ENCODE data around the gene TRIO.

Gene TRIO

DNA sequence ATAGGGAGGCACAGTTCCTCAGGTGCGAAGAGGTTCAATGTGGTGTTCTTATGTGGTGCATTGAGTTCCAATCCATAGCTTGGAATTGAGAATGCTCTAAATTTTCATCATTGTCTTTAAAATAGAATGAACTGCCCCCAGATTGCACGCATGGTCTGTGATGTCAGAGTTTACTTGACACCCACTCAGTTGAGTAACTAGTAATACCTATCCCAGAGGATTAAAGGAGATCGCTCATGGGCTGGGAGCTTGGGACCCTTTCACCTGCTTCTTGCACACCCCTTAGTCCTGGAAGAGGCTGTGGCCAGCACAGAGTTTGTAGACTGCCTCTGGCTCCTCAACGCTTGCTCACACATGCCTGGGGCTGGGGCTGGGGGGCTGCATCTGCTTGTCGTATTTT is 343.3 kb downstream of the TRIO start:
- DNase-seq (ENCODE audit: low read depth in 2 of 2): no peak

DNA sequence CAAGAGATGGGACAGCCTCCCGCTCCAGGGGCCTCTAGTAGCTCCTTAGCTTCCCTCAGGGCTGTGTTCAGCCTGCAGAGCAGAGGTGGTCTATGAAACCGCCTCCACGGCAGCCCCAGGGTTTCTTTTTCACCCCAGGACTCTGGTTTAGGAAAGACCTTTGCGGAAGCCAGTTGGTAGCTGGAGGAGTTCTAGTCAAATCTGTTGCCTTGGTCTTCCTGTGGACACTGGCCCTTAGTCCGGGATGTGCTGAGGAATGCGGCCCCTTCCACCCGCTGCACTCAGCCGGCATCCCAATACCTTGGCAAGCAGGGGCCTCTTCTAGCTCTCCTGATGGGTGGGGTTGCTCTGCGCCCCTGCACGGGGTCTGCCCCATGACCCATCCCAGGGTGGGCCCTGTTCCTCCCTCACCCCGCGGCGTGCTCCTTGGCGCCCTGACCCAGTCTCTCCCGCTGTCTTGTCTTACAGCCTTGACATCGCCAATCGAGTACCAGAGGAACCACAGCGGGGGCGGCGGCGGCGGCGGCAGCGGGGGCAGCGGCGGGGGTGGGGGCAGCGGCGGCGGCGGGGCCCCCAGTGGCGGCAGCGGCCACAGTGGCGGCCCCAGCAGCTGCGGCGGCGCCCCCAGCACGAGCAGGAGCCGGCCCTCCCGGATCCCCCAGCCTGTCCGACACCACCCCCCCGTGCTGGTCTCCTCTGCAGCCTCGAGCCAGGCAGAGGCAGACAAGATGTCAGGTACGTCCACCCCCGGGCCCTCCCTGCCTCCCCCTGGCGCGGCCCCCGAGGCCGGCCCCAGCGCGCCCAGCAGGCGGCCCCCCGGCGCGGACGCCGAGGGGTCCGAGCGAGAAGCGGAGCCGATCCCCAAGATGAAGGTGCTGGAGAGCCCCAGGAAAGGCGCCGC is 344.1 kb downstream of the TRIO start:
- DNase-seq (ENCODE audit: low read depth in 2 of 2): no peak

DNA sequence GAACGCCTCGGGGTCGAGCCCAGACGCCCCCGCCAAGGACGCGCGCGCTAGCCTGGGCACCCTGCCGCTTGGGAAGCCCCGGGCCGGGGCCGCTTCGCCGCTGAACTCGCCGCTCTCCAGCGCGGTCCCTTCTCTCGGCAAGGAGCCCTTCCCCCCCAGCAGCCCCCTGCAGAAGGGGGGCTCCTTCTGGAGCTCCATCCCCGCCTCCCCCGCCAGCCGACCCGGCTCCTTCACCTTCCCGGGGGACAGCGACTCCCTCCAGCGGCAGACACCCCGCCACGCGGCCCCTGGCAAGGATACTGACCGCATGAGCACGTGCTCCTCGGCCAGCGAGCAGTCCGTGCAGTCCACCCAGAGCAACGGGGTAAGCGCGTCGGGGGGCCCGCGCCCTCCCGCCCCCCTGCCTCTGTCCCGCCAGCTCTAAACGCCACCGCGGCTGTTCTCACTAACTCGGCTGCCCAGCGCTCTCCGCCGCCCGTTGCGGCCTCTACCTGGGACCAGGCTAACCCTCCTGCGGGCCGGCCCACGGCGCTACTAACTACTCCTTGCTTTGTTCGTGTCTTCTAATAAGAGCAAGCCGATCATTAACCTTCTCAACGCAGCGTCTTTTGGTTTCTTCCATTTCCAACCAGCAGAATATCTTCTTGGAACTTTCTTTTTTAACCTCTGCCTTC is 344.9 kb downstream of the TRIO start:
- DNase-seq (ENCODE audit: low read depth in 2 of 2): no peak

DNA sequence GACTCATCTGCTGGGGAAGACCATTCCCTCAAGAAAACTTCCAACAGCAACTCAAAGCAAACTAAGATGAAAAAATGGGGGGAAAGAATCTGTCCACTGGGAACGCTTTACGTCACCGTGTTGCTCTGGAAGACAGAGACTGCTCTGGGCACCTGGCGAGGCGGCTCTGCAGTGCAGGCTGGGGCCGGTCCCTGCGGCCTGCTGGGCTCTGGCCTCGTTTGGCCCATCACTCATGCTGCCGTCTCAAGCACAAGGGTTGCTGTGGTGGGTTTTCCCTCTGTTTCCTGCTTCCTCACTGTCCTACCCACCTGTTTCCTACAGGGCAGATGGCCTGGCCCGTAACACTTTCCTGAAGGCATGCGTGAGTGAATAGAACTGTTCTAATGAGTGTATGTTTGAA is 345.6 kb downstream of the TRIO start:
- DNase-seq (ENCODE audit: low read depth in 2 of 2): no peak

DNA sequence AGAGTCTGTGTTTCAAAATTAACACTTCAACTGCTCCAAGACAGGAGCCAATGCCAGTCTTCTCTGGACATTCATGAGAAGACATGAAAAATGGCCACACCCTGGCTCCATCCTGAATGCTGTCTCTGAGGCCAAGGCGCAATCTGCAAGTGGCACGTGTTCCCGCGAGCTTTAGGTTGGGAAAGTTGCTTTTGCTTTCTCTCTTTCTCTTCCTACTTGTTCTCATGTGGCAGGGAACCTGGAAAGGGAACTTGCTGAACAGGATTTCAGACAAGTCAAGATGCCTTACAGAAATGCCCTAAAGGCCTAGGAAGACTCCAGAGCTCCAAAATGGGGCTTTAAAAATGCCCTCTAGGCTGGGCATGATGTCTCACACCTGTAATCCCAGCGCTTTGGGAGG is 346.5 kb downstream of the TRIO start:
- no peak for DNase-seq (ENCODE audit: low read depth in 2 of 2)

DNA sequence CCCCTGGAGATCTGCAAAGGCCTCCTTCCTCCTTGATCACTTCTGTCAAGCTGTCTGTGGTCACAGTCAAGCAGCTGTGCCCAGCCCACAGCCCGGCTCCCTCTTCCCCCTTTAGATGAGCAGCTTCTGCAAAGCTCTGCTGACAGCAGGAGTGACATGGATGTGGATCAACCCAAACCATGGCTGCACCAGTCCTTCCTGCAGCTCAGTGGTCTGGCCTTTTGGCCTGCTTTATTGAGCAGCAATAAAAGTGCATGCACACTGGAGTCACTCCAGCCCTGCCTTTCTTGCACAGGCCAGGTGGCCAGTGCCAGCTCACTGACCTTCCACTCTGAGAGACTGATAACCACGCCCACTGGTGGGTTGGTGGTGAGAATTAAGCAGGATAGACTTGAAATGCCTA is 347.2 kb downstream of the TRIO start:
- DNase-seq (ENCODE audit: low read depth in 2 of 2): no peak

DNA sequence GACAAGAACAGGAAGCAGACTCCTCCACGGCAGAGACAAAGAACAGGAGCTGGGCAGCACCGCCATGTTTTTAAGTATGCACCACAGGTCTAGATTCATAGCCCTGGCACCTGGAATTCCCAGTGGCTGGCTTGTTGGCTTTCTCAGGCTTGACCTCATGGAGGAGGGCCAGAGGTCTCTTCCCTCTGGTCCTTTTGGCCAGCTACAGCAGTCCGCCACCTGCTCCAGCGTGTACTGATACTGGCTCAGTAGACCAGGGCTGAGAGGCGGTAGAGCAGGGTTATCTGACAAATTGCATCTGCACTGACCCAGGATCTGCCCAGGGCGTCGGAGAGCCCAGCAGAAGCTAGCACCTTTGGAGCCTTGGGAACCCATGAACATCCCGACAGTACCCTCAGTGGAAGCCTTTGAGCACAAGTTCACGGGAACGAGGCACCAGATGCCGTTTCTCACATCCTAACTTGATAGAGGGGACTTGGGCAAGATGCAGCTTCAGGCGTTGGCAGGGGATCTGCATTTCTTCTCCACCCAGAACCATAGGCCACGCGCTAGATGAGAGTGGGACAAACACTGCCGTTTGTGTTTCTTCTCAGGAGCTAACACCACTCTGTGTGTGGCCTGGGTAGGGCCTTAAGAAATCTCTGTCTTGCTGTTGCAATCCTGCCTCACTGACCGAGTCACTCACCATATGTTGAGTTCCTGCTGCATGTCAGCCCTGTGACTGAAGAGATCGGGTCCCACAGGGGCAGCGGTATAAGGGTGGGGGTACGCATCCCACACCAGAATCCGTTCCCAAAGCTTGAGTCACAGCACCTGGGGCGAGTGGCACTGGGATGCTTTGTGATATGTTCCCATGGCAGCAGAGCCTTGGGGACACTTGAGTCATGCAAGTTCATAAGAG is 348.1 kb downstream of the TRIO start:
- peak in 1 of 2 experiments; percentile 26 for DNase-seq (ENCODE audit: low read depth in 2 of 2)

DNA sequence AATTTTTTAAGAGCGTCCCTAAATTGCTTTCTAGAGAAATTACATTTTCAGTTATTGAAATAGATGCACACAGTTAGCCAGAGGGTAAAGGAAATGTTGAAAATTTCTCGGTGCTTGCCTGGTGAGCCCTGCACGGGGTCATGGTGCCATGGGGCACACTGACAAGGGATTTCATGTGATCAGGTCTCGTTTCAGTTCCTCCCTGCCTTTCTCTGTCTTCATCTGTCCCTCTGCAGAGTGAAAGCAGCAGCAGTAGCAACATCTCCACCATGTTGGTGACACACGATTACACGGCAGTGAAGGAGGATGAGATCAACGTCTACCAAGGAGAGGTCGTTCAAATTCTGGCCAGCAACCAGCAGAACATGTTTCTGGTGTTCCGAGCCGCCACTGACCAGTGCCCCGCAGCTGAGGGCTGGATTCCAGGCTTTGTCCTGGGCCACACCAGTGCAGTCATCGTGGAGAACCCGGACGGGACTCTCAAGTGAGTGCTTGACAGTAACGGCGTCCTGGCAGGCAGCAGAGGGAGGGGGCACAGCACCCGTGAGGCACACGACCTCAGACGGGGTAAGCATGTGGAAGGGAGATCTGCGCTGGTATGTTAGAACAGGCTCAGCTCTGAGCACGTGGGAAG is 349.3 kb downstream of the TRIO start:
- no peak for DNase-seq (ENCODE audit: low read depth in 2 of 2)

DNA sequence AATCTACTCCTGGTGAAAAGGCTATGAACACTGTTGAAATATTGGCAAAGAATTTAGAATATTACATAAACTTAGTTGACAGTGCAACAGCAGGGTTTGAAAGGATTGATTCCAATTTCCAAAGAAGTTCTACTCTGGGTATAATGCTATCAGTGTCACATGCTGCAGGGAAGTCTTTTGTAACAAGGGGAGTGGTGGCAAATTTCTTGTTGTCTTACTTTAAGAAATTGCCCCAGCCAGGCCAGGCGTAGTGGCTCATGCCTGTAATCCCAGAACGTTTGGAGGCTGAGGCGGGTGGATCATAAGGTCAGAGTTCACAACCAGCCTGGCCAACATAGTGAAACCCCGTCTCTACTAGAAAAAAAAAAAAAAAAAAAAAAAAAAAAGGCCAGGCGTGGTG is 352.2 kb downstream of the TRIO start:
- no peak for DNase-seq (ENCODE audit: low read depth in 2 of 2)

DNA sequence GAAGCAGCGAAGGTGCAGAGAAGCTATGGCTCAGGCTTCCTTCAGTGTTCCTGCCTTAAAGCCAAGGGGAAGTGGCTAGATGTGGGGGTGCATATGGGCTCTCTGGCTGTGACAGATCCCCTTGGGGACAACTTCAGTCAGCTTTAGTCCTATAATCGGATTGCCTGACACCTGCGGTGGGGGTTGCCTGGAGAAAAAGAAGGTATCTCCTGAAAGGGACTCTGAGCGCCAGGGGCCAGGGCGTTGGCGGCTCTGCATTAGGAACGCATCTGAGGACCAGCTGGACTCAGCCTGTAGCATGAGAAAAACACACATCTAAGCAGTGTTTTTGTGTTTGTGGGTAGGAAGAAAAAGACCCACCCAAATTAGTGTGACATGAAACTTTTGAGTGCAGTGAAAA is 354.2 kb downstream of the TRIO start:
- DNase-seq (ENCODE audit: low read depth in 2 of 2): no peak

DNA sequence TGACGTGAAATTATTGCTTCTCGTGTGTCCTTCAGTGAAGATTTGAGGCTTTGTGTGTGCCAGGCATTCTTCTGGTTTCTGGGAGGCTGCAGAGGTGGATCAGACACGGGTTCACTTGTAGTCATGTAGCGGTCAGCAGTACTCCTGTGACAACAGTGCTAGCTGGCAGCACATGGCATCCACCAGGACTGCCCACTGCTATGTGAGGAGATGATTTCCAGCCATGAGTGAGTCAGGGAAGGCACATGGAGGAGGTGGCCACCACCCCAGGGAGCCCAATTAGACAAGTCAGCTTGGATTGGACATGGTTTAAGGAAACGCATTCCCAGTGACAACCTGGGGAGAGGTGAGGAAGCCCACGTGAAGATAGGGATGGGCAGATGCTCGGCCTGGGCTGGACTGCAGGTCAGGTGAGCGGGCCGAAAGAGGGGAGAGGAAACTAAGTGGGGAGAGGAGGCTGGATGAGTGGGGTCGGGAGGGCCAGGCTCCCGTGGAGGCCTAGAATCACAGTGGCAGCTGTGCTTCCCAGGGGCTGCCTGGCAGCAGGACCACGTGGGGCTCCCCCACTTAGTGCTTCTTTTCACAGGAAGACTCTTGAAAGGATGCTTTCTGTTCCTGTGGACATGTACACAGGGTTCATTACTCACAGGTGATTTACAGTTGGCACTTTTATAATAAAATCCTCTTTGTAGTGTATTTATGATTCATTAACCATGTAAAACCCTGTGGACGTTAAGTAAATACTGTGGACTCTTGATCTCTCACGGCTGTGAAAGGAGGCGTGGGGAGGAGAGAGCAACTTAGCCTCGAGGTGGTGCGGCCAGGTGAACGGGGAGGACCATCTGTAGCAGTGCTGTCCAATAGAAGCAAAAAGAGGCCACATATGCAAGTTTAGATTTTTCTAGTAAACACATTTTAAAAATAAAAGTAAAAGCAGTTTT is 358.5 kb downstream of the TRIO start:
- DNase-seq (ENCODE audit: low read depth in 2 of 2): no peak

DNA sequence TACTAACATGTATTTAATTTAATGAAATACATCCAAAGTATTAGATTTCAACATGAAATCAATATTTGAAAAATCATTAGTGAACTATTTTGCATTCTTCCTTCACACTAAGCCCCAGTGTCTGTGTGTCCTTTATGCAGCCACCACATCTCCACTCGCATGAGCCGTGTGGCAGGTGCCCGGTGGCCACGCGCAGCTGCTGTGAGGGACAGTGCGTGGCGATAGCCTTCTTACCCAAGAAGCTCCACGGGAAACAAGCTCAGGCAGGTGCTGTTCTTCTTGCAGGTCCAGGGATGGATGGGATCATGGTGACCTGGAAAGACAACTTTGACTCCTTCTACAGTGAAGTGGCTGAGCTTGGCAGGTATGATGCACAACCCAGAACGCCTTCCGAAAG is 359.1 kb downstream of the TRIO start:
- no peak for DNase-seq (ENCODE audit: low read depth in 2 of 2)

DNA sequence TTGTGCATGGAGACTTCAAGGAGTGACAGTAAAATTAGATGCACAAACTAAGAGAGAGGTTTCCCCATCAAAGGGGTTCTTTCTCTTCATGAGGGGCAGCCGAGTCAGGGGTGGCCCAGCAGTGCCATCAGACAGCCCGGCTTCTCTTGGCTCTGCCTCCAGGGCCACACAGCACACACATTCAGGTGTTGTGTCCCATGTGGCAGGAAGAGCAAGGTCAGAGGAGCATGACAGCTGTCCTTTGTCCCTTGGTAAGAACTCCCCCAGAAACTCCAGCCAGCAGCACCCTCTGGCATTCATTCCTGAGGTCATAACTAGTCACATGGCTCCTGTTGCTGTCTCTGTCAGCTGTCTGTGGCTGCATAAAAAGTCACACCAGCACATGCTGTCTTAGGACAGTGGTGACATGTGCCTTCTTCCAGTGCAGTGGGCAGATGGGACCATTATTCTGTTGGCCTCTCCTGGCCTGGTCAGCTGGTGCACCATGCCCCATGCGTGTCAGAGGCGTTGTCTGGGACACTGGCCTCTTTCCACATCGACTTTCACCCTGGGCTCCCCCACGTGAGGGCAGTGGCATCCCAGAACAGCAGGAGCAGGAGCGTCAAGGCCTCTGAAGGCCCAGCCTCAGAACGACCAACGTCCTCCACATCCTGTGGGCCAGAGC is 360.0 kb downstream of the TRIO start:
- DNase-seq (ENCODE audit: low read depth in 2 of 2): no peak

DNA sequence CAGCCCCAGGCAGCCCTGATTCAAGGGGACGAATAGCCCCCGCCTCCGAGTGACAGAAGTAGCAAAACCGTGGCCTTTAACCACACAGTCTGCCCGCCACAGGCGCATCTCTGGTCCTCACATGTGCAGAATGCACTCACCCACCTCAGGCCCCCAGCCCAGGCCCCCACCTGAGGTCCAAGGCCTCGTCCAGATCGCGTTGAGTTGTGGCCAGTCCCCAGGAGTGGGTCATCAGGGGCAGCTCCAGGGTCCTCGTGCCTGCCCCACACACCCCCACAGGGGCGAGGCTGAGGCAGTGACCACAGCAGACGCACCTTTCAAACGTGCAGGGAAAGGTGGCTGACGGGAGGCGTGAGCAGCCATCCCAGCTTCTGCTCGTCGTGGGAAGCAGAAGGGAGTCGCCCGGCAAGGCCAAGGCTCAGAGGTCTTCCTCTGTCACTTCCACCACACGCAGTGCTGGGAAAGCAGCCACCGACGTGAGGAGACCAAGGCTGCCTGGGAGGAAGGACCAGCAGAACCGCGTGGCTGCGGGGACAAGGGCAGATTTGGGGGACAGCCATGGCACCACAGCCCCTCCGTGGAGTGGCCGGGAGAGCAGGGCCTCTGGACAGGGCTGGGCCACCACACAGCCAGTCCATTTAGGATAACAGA is 360.7 kb downstream of the TRIO start:
- no peak for DNase-seq (ENCODE audit: low read depth in 2 of 2)

DNA sequence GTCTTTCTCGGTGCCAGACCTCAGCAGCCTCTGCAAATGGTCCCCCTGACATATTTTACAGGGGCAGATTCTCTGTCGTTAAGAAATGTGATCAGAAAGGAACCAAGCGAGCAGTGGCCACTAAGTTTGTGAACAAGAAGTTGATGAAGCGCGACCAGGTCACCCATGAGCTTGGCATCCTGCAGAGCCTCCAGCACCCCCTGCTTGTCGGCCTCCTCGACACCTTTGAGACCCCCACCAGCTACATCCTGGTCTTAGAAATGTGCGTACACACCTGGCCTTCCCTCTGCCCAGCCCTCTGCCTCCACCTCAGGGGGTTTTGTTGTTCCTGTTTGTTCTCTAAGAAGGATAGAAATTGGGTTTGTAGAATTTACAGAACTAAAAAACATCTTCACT is 361.2 kb downstream of the TRIO start:
- DNase-seq (ENCODE audit: low read depth in 2 of 2): no peak

DNA sequence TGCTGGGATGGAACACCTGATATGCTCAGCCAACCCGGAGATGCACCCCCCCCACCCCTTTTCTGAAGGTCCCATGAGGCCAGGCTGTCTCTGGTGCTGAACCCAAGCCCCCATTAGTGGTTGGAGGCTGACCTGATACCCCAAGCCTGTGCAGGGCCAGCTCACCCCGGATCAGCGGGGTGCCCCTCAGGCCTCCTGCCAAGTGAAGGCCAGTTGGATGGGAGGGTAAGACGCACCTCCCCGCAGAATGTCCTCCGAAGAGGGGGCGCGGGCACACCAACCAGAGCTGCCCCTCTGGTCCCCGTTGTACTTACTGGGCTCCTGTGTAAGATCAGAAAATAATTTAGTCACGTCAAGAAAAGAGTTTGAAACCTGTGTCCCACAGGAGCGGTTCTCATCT is 361.7 kb downstream of the TRIO start:
- no peak for DNase-seq (ENCODE audit: low read depth in 2 of 2)

DNA sequence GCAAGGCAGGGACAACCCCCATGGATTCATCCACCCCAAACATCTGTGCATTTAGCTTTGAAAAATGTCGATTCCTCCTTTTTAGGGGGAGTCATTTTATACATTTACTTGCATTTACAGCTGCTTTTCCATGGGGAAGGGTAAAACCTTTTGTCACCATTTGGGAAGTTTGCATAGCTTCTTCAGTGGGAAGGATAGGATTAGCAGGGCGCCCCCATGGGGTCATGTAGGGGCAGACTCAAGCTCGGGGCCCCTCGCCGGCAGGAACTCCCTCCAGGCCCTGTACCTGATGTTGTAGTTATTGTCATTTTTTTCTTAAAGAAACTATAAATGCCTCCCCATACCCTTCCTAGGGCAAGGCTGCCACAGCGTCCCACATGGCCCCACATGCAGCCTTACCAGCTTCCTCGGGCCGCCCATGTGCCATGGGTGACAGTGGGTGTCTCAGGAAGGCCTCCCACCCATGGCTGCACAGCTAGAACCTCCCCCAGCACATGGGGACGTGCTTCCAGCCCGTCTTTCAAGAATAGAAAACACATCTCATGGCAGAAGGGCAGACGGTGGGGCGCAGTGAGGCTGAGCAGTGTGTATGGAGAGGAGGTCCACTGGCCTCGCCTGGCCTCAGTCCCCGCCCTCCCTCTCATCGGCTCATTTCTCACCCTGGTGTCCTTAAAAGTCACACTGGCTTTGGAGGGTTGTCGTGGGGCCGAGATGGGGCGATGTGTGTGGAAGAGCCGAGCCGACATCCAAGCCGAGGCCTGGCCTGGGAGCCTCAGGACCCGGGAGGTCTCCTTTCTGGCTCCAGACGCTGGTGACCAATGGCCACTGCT is 362.4 kb downstream of the TRIO start:
- DNase-seq (ENCODE audit: low read depth in 2 of 2): no peak

DNA sequence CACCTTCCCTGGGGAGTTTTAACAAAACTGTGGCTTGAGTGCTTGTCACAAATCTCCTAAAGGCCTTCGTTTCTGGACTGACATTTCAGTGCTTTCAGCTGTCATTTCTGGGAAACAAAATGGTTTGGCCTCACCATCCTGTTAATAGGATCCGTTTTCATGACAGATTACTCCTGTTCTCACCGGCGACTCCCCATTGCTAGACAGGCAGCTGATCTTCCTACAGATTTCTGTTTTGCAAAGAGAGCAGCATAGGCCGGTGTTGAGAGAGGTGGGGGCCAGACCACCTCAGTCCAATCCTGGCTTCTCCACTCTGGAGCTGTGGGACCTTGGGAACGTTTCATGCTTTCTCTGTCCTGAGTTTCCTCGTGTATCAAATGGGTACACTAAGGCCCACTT is 363.0 kb downstream of the TRIO start:
- DNase-seq (ENCODE audit: low read depth in 2 of 2): no peak

DNA sequence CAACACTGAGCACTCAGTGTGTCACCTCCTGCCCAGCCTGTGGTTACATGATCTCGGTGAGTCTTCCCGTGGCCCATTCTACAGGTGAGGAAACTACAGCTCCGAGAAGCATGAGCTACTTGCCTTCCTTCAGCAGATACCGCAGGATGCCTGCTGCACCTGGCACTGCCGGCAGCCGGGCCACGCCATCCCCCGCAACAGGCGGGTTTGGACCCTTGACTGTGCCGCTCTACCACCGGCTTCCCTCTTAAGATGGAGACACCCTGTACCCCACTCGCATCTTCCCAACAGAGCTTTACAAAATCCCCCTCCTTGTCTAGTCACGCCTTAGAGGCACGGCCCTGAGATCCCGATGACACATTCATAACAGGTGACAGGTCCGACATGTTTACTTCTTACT is 363.5 kb downstream of the TRIO start:
- DNase-seq (ENCODE audit: low read depth in 2 of 2): no peak

Data from fibroblast of skin of left quadriceps (primary cell).